ENCODE measurements around the gene AOC2.

DNA sequence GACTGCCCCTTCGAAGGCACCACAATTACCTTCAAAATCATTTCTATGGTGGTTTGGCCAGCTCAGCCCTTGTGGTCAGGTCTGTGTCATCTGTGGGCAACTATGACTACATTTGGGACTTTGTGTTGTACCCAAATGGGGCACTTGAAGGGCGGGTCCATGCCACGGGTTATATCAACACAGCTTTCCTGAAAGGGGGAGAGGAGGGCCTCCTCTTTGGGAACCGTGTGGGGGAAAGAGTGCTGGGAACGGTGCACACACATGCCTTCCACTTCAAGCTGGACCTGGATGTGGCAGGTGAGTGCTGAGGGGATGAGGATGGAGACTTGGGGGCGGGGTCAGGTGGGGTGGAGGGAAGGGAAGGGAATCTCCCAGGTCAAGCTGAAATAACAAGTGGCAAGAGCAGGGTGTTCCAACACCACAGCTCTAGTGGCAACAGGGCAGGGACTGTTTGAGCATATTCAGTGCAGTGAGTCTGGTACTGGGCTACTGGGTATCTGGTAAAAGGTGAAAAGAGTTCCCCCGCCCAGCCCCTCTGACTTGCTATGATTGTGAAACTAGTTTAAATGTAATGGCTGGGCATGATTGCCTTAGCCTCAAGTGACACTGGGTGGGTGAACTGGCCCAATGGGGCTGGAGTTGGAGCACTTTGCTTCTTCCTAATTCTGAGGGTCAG, 1.7 kb downstream of the AOC2 start:
- TF ChIP-seq, protein P1, sequence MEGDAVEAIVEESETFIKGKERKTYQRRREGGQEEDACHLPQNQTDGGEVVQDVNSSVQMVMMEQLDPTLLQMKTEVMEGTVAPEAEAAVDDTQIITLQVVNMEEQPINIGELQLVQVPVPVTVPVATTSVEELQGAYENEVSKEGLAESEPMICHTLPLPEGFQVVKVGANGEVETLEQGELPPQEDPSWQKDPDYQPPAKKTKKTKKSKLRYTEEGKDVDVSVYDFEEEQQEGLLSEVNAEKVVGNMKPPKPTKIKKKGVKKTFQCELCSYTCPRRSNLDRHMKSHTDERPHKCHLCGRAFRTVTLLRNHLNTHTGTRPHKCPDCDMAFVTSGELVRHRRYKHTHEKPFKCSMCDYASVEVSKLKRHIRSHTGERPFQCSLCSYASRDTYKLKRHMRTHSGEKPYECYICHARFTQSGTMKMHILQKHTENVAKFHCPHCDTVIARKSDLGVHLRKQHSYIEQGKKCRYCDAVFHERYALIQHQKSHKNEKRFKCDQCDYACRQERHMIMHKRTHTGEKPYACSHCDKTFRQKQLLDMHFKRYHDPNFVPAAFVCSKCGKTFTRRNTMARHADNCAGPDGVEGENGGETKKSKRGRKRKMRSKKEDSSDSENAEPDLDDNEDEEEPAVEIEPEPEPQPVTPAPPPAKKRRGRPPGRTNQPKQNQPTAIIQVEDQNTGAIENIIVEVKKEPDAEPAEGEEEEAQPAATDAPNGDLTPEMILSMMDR (conservative IDR thresholded peaks at IDR 0.05; ENCODE audit: low read depth, low read length): no peak
- TF ChIP-seq EZH2 (IDR thresholded peaks at IDR 0.05; ENCODE audit: low read length, unreplicated experiment) (no peak), EZH2phosphoT487 (IDR thresholded peaks at IDR 0.05; ENCODE audit: borderline replicate concordance, low read length) (no peak)
